ENCODE measurements around the gene INTU.
"Not testable (repeated sequence)": the region's sequence is repeated elsewhere in the genome, so short reads cannot be mapped to it uniquely, and the experiment has no call there.

Gene INTU

GRCh38 chr4:127648061-127648460 is 15.3 kb downstream of the INTU start:
- no peak for DNase-seq

GRCh38 chr4:127655590-127655989 is 22.8 kb downstream of the INTU start:
- not testable (repeated sequence) for DNase-seq

- no peak for DNase-seq
These were observed 23.4 kb downstream of the INTU start for GRCh38 chr4:127656047-127656680.

GRCh38 chr4:127660284-127660885 is 27.6 kb downstream of the INTU start:
- no peak for DNase-seq

- no peak for DNase-seq
These were observed 34.4 kb downstream of the INTU start for GRCh38 chr4:127667116-127667515.

GRCh38 chr4:127667772-127668171 is 35.0 kb downstream of the INTU start:
- DNase-seq = no peak

- no peak for DNase-seq
These were observed 36.0 kb downstream of the INTU start for GRCh38 chr4:127668770-127669169.

GRCh38 chr4:127669691-127670090 is 36.9 kb downstream of the INTU start:
- DNase-seq = no peak

- no peak for DNase-seq
These were observed 39.4 kb downstream of the INTU start for GRCh38 chr4:127672111-127672510.

- no peak for DNase-seq
These were observed 52.5 kb downstream of the INTU start for GRCh38 chr4:127685292-127685691.

GRCh38 chr4:127686658-127687057 is 53.9 kb downstream of the INTU start:
- no peak for DNase-seq

GRCh38 chr4:127687580-127687979 is 54.8 kb downstream of the INTU start:
- no peak for DNase-seq

GRCh38 chr4:127698789-127699200 is 66.0 kb downstream of the INTU start:
- DNase-seq = peak; percentile 47

- no peak for DNase-seq
These were observed 76.2 kb downstream of the INTU start for GRCh38 chr4:127708985-127709384.

- DNase-seq = no peak
These were observed 76.7 kb downstream of the INTU start for GRCh38 chr4:127709456-127709855.

- no peak for DNase-seq
These were observed 97.6 kb downstream of the INTU start, which contains the start of gene SLC25A31 for GRCh38 chr4:127730142-127730913. TSS of gene SLC25A31 (plus strand) at chr4:127730400. CDS start at chr4:127730546, 146 bp downstream.

- DNase-seq = no peak
These were observed 98.6 kb downstream of the INTU start for GRCh38 chr4:127731406-127731805.

GRCh38 chr4:127732623-127733328 is 100.0 kb downstream of the INTU start:
- peak; percentile 11 for DNase-seq

- no peak for DNase-seq
These were observed 102.2 kb downstream of the INTU start for GRCh38 chr4:127734976-127735375.

- DNase-seq = no peak
These were observed 104.5 kb downstream of the INTU start for GRCh38 chr4:127737295-127737694.

GRCh38 chr4:127741247-127741646 is 108.5 kb downstream of the INTU start:
- no peak for DNase-seq

- DNase-seq = no peak
These were observed 115.1 kb downstream of the INTU start for GRCh38 chr4:127747883-127748282.

GRCh38 chr4:127748957-127749356 is 116.2 kb downstream of the INTU start:
- no peak for DNase-seq
